GM19328 (cell line): ENCODE data around the gene DISP1.

ENCODE experiments used
- ATAC-seq: cut with Tn5 transposase; IDR thresholded peaks from one replicate; pipeline ENCODE4 v1.9.1; 2021; ENCODE audit warnings: mild to moderate bottlenecking, moderate library complexity; ENCODE audit not compliant: unreplicated experiment

Gene DISP1, protein sequence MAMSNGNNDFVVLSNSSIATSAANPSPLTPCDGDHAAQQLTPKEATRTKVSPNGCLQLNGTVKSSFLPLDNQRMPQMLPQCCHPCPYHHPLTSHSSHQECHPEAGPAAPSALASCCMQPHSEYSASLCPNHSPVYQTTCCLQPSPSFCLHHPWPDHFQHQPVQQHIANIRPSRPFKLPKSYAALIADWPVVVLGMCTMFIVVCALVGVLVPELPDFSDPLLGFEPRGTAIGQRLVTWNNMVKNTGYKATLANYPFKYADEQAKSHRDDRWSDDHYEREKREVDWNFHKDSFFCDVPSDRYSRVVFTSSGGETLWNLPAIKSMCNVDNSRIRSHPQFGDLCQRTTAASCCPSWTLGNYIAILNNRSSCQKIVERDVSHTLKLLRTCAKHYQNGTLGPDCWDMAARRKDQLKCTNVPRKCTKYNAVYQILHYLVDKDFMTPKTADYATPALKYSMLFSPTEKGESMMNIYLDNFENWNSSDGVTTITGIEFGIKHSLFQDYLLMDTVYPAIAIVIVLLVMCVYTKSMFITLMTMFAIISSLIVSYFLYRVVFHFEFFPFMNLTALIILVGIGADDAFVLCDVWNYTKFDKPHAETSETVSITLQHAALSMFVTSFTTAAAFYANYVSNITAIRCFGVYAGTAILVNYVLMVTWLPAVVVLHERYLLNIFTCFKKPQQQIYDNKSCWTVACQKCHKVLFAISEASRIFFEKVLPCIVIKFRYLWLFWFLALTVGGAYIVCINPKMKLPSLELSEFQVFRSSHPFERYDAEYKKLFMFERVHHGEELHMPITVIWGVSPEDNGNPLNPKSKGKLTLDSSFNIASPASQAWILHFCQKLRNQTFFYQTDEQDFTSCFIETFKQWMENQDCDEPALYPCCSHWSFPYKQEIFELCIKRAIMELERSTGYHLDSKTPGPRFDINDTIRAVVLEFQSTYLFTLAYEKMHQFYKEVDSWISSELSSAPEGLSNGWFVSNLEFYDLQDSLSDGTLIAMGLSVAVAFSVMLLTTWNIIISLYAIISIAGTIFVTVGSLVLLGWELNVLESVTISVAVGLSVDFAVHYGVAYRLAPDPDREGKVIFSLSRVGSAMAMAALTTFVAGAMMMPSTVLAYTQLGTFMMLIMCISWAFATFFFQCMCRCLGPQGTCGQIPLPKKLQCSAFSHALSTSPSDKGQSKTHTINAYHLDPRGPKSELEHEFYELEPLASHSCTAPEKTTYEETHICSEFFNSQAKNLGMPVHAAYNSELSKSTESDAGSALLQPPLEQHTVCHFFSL (N-terminal part only)

DNA sequence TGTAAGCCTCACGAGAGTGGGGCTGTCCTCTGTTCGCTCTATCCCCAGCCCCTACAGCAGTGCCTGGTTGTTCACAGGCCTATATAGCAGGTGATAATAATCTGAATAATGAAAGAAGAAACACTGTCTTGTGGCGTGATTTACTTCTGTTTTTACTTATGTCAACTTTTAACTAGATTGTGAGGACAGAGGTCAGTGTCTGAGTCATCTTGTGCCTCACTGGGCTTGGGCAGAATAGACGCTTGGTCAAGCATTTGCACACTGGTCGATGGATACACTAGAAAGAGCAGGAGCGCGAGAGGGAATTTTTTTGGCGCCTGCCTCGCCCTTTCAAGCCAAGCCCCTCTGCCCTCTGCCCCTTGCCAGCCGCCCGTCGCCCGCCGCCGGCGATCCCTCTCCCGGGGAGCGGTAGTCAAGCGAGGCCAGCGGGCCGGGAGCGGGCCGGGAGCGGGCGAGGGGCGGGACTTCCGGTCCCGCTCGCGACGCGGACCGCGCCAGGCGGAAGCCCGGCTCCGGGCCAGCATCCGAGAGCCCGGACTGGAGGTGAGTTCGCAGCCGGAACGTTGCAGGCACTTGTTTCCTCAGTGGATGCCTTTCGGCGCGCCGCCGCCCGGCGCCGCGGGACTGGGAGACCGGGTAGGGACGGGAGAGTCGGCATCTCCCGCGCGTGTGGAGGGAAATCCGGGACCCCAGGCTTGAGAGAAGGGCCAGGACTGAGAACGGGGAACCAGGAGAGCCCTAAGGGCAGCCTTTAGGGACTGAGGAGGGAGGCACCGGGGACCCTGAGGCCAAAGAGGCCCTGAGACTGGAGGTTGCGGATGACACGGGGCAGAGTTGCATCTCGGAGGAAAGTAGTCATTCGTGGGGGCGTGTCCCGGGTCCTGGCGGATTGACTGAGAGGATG, at the start of gene DISP1:
Gene DISP1, plus strand, starts transcription at position 504 of the 904 bp plus-strand sequence. CDS start 127,785 bp downstream, outside the sequence.
- peak; percentile 96 for ATAC-seq

DNA sequence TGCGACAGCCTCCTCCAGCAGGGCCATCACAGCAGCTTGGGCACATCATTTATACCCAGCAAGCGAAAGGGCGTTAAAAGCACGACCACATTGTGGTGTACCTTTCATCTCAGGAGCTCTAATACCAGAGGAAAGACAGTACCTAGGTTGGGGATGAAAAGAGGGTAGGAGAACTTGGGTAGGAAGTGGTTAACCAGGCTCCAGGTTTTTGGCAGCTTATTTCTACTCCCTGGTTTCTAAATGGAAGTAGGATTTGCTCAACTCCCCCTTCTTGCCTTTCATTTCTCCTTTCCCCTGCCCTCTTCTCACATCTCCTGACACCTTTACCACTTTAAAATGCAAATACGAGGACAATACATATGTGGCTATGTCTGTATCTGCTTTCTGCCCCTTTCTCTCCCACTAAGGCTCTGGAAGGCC, 47.7 kb upstream of the DISP1 start:
- ATAC-seq = no peak

DNA sequence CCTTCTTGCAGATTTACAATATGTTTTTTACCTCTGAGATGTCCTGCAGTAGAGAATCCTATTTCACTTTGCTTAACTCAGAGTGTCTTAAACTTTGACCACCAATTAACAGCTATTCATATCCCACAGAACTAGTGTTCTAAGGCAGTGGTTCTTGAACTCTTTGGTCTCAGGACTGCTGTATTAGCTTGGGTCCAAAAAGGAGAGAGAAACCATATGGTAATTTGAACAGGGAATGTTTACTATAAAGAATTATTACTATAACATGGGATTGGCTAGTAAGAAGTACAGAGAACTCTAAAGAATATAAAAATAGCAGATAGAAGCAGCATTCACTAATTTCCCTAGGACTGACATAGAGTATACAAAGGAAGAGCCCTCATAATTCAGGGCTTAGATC, 46.2 kb upstream of the DISP1 start:
- ATAC-seq = no peak

DNA sequence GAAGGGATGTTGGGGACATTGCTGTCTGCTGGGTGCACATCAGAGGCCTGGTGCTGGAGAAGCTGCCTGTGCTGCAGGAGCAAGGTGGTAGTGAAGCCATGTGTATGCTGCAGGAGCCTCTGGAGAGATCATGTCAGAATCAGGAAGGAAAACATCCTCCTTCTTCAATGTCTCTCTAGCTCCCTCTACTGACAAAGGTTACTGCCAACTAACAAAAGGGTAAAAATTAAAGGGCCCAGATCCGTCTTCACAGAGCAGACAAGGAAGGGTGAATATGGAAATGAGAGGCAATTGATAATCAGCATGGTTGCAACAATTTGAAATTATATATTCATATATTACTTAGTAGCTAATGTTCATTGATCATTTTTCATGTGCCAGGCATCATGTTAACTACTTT, 45.7 kb upstream of the DISP1 start:
- ATAC-seq = no peak

DNA sequence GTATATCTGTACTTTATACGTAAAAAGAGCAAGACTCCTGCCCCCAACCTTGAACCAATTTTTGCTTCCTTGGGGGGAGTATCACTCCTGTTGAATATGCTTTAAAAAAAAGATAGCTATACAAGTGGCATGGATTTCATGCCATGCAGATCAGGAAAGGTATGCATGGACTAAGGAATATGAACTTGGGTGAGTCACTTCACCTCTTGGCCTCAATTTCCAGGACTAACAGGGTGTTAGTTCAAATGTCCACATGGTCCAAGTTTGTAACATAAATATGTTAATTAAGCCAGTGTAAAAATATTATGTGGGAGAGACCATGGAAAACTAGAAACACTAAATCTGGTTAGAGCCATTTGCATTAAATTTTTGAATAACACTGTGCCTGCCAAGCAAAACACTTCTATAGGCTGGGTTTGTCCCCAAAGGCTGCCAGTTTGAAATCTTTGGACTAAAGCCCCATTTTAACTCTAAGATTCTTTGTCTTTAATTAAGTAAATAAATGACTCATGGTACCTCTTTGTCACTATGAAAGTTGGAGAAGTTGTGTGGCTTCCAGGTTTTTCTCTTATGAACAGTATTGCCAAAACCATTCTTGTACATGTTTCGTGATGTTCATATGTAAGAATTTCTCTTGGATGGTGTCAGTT, 44.7 kb upstream of the DISP1 start:
- ATAC-seq = no peak

DNA sequence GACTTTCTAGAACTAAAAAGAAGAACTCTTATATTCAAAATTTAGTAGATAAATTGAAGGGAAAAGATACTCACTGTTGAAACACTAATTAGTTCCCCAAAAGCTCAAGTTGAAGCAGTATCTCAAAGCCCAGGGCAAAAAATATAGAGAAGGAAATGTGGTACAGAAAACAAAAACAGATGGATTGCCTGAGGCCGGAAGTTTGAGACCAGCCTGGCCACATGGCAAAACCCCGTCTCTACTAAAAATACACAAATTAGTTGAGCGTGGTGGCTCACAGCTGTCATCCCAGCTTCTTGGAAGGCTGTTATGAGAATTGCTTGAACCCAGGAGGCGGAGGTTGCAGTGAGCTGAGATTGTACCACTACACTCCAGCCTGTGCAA, 41.9 kb upstream of the DISP1 start:
- peak; percentile 86 for ATAC-seq

DNA sequence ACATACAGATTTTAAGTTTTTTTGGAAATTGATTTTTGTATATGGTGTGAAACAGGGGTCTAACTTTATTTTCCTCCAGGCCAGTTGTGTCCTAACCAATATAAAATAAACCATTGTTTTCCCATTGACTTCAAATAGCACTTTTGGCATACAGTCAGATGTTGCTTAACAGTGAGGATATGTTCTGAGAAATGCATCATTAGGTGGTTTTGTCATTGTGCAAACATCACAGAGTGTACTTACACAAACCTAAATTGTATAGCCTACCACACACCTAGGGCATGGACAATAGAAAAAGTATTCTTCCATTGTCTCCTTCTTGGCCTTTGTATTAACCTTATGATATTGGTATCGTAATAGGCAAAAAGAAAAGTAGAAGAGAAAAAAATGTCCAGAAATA, 37.4 kb upstream of the DISP1 start:
- no peak for ATAC-seq

DNA sequence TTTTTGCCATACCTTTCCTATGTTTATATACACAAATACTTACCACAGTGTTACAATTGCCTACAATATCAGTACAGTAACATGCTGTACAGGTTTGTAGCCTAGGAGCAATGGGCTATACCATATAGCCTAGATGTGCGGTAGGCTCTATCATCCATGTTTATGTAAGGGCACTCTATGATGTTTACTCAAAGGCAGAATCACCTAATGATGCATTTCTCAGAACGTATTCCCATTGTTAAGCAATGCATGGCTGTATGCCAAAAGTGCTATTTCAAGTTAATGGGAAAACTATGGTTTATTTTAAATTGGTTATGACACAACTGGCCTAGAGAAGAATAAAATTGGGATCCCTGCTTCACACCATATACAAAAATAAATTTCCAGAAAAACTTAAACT, 36.9 kb upstream of the DISP1 start:
- ATAC-seq = no peak

DNA sequence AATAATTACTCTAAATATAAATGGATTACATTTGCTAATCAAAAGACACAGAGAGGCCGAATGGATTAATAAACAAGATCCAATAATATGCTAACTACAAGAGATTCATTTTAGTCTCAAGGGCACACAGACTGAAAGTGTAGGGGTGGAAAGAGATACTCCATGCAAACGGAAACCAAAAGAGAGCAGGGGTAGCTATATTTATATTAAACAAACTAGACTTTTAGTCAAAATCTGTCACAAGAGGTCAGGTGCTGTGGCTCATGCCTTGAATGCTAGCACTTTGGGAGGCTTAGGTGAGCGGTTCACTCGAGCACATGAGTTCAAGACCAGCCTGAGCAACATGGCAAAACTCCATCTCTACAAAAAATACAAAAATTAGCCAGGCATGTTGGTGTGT, 33.6 kb upstream of the DISP1 start:
- ATAC-seq = no peak

DNA sequence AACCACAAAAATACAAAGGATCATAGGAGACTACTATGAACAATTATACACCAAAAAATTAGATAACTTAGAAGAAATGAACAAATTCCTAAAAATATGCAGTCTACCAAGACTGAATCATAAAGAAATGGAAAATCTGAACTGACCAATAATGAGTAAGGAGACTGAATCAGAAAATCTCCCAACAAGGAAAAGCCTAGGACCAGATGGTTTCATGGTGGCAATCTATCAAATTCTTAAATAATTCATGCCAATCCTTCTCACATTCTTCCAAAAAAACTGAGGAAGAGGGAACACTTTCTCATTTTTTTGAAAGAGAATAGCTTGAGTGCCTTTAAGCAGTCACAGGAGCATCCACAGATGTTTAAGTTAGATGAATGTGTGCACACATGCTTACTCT, 31.8 kb upstream of the DISP1 start:
- no peak for ATAC-seq

DNA sequence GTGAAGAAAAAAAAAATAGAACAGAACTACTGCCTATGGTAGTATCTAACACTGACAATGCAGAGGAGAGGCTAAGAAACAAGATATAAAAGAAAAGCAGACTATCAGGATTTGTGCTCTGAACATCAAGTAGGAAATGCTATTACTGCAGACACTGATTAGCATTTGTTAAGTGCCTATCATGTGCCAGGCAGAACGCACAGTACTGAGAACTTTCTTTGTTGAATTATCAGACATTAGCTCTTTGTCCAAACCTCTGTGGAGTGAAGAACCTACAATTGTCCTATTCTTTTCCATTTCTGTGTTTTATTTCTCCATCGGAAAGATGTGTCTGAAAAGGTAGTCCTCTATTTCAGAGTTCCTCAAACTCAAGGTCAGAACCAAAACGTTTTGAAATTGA, 30.5 kb upstream of the DISP1 start:
- ATAC-seq = no peak

DNA sequence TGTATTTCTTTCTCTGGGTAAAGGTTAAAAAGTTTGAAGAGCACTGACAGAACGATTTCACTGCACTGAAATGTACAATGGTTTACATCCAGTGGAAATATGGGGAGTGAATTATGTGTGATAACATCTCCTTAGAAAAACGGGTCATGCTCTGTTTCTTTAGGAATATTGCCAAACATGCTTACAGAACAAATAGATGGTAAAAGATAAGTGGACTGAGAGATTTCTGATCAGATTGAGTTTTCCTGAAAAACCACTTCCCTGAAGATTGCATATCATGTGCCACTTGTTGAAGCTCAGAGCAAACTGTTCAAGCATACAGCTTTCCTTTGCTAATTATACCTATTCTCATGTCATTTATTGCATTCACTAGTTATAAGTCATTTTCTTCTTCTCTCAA, 29.9 kb upstream of the DISP1 start:
- ATAC-seq = no peak

DNA sequence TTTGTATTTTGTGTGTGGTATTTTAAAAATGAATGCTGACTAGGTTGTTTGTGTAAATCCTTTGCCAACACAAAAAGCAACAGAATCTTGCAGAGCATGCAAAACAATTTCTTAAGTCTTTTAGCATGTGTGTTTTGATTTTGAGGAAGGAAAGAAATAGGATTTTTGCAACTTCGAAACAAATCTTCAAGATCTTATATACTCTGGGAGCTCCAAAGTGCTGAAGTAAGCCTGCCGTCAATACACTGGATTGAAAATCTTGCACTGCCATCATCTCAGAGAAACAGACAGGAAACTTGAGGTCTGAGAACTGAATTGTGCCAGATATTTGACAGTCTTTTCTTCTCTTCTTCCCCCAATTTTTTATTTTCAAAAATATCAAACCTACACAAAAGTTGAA, 29.3 kb upstream of the DISP1 start:
- no peak for ATAC-seq

DNA sequence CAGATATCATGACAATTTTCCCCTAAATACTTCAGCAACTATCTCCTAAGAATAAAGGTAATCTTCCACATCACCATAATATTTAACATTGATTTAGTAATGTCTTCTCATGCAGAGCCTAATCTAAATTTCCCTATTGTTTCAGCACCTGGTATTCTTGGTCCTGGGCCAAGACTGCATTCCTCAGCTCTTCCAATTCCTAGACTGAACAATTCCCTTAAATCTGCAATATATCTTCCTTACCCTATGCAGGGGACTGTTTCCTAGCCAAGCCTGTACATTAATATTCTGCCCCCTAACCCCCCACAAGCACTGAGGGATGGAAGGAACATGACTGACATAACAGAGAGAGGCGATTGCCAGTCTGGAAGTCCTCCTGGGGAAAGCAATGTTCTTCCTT, 28.7 kb upstream of the DISP1 start:
- no peak for ATAC-seq

DNA sequence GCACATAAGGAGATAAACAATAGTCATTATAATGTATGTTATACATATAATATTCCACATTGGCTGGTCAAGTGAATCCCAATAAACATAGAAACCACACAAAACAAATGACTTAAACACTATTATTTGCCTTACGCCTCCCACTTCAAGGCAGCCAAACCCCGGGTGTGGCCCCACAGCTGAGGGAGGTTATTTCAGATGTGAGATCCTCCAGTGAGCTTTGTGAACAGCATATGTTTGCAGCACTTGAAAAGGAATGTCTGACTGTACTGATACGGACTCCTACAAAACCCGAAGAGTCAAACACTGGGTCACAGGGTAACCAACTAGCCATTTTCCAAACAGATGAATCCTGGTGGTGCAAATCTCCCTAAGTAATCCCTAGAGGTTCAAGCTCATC, 27.1 kb upstream of the DISP1 start:
- ATAC-seq = no peak

DNA sequence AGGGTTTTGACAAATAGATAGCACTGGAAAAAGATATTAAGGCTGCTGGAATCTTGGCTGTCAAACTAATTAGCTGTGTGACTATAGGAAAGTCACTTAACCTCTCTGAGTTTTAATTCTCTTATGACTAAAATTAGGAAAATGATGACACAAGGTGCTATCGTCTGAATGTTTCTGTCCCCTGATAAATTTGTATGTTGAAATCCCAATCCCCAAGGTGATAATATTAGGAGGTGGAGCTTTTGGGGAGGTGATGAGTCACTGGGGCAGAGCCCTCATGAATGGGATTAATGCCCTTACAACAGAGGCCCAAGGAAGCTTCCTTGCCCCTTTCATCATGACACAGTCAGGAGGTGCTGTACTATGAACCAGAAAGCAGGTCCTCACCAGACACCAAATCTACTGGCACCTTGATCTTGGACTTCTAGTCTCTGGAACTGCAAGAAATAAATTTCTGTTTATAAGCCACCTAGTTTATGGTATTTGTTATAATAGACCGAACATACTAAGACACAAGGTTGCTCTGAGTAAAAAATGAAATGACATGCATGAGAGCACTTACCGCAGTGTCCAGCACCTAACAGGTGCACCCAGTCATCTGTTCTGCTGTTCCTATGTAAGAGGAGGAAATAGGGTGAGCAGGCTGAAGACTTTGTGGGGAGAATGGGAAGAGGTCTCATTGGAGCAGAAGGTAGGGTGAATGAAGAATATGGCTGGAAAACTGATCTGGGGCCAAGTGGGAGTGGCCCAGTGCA, 26.3 kb upstream of the DISP1 start:
- no peak for ATAC-seq

DNA sequence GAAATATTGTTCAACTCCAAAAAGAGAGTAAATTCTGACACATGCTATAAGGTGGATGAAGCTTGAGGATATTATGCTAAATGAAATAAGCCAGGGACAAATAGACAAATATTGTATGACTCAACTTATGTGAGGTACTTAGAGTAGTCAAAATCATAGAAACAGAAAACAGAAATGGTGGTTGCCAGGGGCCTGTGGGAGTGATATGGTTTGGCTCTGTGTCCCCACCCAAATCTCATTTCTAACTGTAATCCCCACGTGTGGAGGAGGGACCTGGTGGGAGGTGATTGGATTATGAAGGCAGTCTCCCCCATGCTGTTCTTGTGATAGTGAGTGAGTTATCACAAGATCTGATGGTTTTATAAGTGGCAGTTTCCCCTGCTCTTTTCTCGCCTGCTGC, 24.7 kb upstream of the DISP1 start:
- ATAC-seq = no peak

DNA sequence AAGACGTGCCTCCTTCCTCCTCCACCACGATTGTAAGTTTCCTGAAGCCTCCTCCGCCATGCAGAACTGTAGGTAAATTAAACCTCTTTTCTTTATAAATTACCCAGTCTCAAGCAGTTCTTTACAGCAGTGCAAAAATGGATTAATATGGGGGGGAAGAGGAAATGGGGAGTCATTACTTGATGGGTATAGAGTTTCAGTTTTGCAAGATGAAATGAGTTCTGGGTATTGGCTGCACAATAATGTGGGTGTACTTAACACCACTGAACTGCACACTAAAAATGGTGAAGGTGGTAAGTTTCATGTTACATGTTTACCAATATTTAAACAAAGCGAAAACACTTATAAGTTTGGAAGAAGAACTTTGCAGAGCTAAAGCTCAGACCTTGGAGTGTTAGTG, 24.3 kb upstream of the DISP1 start:
- ATAC-seq = no peak
